ENCODE data around the gene KSR2.

- TF ChIP-seq POLR2AphosphoS5 (IDR thresholded peaks at IDR 0.05; ENCODE audit: low read depth, low read length) (no peak), POLR2A (IDR thresholded peaks at IDR 0.05; ENCODE audit: low read depth, low read length) (no peak), TAF1 (IDR thresholded peaks at IDR 0.05; ENCODE audit: borderline replicate concordance, low read depth, low read length) (no peak)
Observed at GRCh38 chr12:117468016-117468415, 500.8 kb downstream of the KSR2 start.

All from GM12892 (cell line).